ENCODE measurements around the gene NCAPD3.

Gene NCAPD3

GRCh38 chr11:134250675-134251074 is 26.9 kb upstream of the NCAPD3 start:
- DNase-seq: no peak

DNA sequence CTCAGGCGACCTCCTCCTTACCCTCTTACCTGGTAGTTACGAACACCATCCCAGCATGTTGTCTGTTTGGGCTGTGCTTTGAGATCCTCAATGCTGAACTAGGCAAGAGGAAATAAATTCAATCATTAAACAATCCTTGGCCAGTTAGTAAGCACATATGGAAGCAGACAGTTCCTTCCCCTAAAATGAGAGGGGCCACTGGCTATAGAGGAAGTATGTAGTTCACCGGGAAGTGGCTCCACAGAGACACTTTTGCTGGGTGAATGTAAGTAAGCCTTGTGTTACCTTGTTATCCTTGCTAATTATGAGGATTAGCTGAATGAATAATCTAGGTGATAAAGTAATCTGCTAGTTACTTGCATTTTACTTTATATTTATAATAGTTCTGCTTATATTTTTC is 26.5 kb upstream of the NCAPD3 start:
- DNase-seq: no peak

DNA sequence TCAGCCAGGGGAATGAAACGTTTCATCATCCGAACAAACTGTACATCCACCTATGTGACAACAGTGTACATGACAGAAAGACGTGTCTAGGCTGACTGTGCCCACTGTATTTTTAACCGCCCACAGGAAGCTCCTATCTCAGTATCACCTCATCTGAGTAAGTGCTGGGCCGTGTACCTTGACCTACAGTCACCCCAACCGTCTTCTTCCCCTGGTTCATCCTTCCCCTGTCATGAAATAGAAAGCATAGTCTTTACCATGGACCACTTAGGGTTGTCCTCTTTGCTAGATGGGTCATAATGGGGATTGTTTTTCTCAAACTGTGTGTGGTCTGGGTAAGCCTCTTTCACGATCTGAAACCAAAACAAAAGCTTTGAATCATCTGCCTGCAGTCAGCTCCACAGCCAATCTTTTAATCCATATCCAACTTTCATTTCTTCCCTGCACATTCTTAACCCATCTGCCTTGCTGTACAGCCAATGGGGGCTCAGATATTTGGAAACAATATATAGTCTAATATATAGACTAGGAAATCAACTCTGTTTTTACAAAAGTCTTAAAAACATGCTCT is 25.2 kb upstream of the NCAPD3 start:
- DNase-seq: no peak

DNA sequence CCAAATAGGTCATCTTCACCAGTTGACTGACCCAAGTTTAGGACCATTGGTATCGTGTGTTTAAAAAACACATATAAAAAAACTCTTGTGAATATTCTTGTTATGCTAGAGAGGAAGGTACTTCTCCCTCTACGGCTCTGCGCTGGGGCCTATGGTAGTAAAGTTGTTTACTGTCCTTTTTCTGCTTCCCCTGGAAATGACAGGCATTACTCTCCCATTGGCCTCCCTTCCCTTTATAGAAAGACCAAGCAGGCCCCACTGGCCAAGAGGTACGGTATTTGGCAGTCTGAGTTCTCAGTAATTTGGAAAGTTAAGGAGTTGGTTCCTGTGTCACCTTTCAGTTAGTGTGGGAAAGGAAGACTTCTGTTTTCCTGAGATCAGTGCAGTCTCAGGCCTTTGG is 22.9 kb upstream of the NCAPD3 start:
- no peak for DNase-seq

GRCh38 chr11:134246100-134246499 is 22.3 kb upstream of the NCAPD3 start:
- DNase-seq: no peak

DNA sequence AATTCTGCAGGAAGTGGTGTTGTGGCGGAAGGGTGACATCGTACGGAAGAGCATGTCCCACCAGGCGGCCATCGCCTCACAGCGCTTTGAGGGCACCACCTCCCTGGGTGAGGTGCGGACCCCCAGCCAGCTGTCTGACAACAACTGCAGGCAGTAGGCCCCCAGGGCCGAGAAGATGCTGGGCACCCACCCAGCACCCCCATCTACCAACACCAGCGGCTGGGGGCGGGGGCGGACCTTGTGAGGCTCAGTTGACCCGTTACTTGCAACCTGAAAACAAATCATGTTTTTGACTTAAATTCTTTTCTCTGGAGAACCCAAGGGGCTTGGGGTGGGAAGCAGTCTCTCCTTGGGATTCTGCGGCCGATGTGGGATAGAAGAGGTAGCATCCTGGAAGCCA is 21.7 kb upstream of the NCAPD3 start:
- no peak for DNase-seq

GRCh38 chr11:134244593-134244992 is 20.8 kb upstream of the NCAPD3 start:
- DNase-seq: no peak

DNA sequence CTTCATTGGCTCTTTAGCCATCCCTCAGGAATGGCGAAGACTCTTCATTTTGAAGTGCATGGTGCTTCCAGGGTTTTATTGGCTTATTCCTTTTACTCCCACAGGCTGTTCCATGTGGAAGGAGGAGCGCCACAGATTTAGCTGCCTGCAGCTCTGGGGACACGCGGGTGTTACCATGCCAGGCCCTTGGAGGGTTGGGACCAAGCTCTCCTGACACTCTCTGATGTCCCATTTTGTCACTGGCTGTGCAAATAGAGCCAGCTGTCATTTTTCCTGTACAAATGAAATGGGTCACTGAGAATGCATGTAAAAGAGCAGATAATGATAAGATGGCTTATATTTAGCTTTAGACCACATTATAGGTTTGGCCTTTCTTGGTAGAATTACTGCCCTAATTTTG is 20.1 kb upstream of the NCAPD3 start:
- no peak for DNase-seq

DNA sequence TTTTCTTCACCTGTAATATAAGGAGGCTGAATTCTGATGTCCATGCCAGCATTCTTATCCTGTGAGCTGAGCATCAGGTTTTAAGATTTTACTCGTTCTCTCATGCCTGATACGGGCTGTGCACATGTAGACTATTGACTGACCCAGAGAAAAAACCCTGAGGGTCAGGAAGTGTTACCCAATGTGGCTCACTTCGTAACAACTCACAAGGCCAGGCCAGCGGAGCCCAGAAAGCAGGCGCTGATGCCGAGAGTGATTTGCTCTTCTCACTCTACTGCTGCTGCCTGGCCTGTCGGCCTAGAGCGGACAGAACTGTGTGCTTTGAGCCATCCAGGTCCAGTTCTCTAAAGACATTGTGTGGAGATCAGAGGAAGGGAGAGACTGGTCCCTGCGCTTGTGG is 18.6 kb upstream of the NCAPD3 start:
- DNase-seq: no peak

GRCh38 chr11:134240592-134240991 is 16.8 kb upstream of the NCAPD3 start:
- no peak for DNase-seq

GRCh38 chr11:134238956-134239355 is 15.2 kb upstream of the NCAPD3 start:
- DNase-seq: no peak

DNA sequence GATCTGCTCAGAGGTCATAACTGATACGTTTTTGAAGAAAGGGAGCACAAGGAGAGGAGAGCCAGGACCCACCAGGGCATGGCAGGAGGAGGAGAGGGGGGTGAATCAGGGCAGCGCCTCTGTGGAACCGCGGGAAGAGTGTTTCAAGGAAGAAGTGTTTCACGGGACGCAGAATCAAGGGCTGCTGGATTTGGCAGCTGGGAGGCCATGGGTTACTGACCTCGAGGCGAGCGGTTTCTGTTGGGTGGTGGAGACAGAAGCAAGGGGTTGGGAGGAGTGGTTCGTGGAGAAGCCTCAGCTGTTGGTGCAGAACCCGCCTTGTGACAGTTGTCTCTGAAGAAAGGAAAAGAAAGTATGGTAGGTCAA is 13.8 kb upstream of the NCAPD3 start:
- no peak for DNase-seq

DNA sequence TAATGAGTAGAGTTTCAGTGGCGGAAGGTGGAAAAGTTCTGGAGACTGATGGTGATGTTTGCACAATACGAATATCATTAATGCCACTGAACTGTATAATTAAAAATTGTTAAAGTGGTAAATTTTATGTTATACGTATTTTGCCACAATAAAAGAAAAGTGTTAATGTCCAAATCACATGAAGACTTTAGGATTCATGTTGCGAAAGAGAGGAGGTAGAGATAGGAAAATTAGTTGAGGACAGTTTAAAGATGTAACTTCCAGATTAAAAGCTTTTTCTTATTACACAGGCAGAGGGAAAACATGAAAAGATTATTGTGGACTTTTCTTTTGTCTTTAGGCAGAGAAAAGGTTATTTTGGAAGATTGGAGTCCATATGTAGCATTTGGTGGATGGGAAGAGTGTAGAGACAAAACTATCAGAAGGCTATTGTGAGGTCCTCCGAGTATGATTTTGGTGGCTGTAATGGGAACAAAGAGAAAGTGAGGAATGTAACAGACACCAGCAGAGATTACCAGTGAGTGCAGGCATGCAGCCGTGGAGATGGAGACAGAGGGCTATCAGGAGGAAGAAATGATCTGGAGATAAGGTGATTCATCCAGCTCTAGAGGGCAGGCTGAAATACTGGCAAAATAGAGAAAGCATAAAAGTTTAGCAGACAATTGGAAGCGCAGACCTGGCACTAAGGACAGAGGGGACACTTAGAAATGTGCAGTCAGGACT is 13.2 kb upstream of the NCAPD3 start:
- no peak for DNase-seq

- no peak for DNase-seq
Observed at GRCh38 chr11:134235399-134235798, 11.6 kb upstream of the NCAPD3 start.

DNA sequence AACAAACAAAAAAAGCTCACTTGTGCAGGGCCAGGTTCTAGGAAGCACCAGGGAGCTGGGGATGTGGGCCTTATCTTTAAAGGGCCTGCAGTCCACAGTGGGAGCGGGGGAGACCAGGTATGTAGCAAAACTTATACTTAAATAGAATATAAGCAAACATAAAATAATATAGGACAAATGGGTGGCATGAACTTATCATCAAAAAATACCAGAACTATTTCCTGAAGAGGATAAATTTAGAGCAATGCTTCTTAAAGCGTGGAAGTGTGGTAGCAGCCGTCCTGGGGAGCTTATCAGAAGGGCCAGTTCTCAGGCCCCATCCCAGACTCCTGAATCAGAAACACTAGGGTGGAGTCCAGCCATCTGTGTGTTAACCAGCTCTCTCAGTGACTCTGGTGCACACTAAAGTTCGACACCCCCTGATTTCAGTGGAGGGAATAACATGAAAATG is 10.0 kb upstream of the NCAPD3 start:
- no peak for DNase-seq

- DNase-seq: no peak
Observed at GRCh38 chr11:134231958-134232659, 8.3 kb upstream of the NCAPD3 start.

DNA sequence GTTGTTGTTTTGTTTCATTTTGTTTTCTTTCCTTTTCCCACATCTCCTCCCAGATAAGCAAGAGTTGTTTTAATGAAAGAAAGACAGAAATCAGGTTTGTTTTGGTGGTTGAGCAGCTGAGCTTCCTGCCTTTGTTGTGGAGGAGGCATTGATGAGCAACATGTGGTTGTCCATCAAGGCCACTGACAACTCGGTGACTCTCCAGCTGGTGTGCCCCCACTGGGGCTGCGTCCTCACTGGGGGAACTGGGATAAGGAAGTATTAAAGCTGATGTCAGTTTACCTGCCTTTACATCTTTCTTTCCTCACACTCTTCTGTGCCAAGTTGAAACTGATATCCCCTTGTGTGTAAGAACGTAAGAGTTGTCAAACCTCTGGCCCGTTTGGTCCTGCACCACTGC is 6.6 kb upstream of the NCAPD3 start:
- no peak for DNase-seq

GRCh38 chr11:134229126-134229790 is 5.5 kb upstream of the NCAPD3 start:
- no peak for DNase-seq

DNA sequence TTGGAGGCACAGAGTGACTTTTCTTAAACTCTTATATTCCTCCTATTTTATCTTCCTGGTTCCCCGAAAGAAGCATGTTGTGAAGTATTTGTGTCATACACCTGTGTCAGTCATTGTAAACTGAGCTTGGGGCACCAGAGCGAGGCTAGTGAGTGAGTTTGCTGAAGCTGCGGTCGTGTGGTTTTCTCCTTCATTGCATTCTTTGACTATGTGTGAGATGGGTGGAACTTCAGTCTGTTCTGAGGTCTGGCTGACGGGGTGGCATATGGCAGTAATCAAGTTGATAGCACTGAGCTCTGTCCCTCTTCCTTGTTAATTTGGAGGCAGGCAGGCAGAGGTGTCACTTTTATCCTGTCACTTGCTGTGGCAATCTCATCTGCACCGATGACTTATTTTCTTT is 4.9 kb upstream of the NCAPD3 start:
- DNase-seq: no peak

- DNase-seq: no peak
Observed at GRCh38 chr11:134226806-134227325, 3.1 kb upstream of the NCAPD3 start.

DNA sequence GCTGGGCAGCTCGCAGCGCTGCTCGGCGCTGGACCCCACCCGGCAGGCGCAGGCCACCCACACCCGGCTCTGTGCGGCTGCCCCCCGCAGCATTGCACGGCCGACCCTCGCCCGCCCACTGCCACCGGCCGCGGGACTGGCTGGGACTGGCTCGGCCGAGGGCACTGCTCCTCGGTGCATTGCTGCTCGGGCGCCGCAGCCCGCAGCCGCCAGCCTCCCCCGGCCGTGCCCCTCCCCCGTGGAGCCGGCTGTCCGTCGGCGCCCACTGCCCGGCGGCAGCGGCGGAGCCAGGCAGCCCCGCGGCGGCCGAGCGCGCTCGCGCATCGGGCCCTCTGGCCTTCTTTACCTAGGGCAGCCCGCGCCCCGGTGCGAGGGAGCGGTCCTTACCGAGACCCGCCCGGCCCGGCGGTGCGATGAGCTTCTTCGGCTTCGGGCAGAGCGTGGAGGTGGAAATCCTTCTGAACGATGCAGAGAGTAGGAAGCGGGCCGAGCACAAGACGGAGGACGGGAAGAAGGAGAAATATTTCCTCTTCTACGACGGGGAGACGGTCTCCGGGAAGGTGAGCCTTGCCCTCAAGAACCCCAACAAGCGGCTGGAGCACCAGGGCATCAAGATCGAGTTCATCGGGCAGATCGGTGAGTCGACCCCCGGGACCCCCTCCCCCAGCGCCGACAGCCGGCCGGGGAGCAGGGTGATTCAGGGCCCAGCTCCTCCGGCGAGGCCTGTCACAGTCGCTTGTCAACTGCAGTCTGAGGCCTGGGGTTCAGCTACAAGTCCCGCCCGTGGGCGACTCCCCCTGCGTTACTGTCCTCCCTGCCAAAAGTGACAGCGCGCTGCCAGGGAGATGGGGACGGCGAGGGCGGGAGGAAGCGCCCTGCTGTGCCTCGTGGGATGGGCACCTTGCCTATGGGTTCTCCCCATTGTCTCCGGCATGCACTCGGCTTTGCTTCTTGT is 1.2 kb upstream of the NCAPD3 start:
- DNase-seq: no peak

DNA sequence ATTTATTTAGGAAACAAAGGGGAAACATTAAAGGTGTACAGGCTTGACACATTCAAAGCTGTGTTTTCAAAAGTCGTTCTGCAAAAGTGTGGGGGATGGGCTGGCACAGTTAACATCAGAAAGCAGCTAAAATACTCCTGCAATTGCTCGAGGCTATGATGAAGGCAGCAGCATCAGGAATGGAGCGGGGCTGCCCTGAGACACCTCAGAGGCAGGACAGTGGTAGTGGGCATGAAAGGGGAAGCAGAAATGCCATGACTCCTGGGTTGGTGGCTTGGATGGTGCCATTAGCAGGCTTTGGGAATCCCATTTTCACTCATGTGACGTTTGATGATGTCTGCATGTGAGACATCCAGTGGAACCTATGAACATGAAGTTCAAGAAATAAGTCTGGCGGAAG is 646 bp downstream of the NCAPD3 start:
- no peak for DNase-seq
